ENCODE measurements around the gene NBL1. TPM values are rescaled to one million over a fixed set of nuclear protein-coding genes. Genes with fewer than 3 reads are reported as not detected.

NBL1 gene
- total RNA-seq, 4 donors from 2014 or later, result 54.1 to 222 (median 71.1) TPM

- no peak overlapping the region for H3K27ac ChIP-seq
- no peaks in the 10 kb centered on the region for H3K27me3 ChIP-seq
- no peaks in the 10 kb centered on the region for H3K9me3 ChIP-seq
- H3K4me1 ChIP-seq, result no peaks in the 10 kb centered on the region
- DNase-seq, result no peak
- H3K4me3 ChIP-seq, result no peak overlapping the region
- no peak for TF ChIP-seq CTCF (IDR thresholded peaks at IDR 0.05)
- TF ChIP-seq POLR2A (IDR thresholded peaks at IDR 0.05), result no peak
- intact Hi-C loops (cut with DNase I; ENCODE audit: low total_unique reads), result no loop called here
- H3K36me3 ChIP-seq, result no peaks in the 10 kb centered on the region
These were observed 39.2 kb downstream of the NBL1 start for GRCh38 chr1:19683351-19683750.

GRCh38 chr1:19684677-19685076 is 40.6 kb downstream of the NBL1 start:
- H3K36me3 ChIP-seq, result no peaks in the 10 kb centered on the region
- H3K9me3 ChIP-seq, result no peaks in the 10 kb centered on the region
- TF ChIP-seq POLR2A (IDR thresholded peaks at IDR 0.05), result no peak
- TF ChIP-seq CTCF (IDR thresholded peaks at IDR 0.05), result no peak
- H3K27ac ChIP-seq, result no peak overlapping the region
- intact Hi-C loops (cut with DNase I; ENCODE audit: low total_unique reads), result no loop called here
- no peak overlapping the region for H3K4me3 ChIP-seq
- DNase-seq, result no peak
- H3K27me3 ChIP-seq, result no peaks in the 10 kb centered on the region
- no peaks in the 10 kb centered on the region for H3K4me1 ChIP-seq

- no peaks in the 10 kb centered on the region for H3K36me3 ChIP-seq
- H3K9me3 ChIP-seq, result no peaks in the 10 kb centered on the region
- no peaks in the 10 kb centered on the region for H3K4me1 ChIP-seq
- H3K4me3 ChIP-seq, result no peak overlapping the region
- TF ChIP-seq CTCF (IDR thresholded peaks at IDR 0.05) (no peak), POLR2A (IDR thresholded peaks at IDR 0.05) (no peak)
- H3K27me3 ChIP-seq, result no peaks in the 10 kb centered on the region
- intact Hi-C loops (cut with DNase I; ENCODE audit: low total_unique reads), result no loop called here
- H3K27ac ChIP-seq, result no peak overlapping the region
- DNase-seq, result no peak
These were observed 41.9 kb downstream of the NBL1 start for GRCh38 chr1:19685994-19686393.

GRCh38 chr1:19687414-19687813 is 43.3 kb downstream of the NBL1 start:
- Histone ChIP-seq H3K4me1 (no peaks in the 10 kb centered on the region), H3K36me3 (no peaks in the 10 kb centered on the region), H3K27ac (no peak overlapping the region), H3K27me3 (no peaks in the 10 kb centered on the region), H3K4me3 (no peak overlapping the region), H3K9me3 (no peaks in the 10 kb centered on the region)
- DNase-seq, result no peak
- intact Hi-C loops (cut with DNase I; ENCODE audit: low total_unique reads), result no loop called here
- no peak for TF ChIP-seq CTCF (IDR thresholded peaks at IDR 0.05)
- TF ChIP-seq POLR2A (IDR thresholded peaks at IDR 0.05), result no peak

GRCh38 chr1:19688041-19688842 is 44.1 kb downstream of the NBL1 start:
- Histone ChIP-seq H3K4me3 (no peak overlapping the region), H3K4me1 (no peaks in the 10 kb centered on the region), H3K36me3 (no peaks in the 10 kb centered on the region), H3K9me3 (no peaks in the 10 kb centered on the region), H3K27me3 (no peaks in the 10 kb centered on the region), H3K27ac (no peak overlapping the region)
- TF ChIP-seq POLR2A (IDR thresholded peaks at IDR 0.05) (no peak), CTCF (IDR thresholded peaks at IDR 0.05) (no peak)
- intact Hi-C loops (cut with DNase I; ENCODE audit: low total_unique reads), result no loop called here
- no peak for DNase-seq
